Hepatocyte (in vitro differentiated cells): ENCODE measurements around the gene MTA1. TPM values are rescaled to one million over a fixed set of nuclear protein-coding genes. Genes with fewer than 3 reads are reported as not detected.

Source experiments
- DNase-seq: peaks from one replicate; pipeline ENCODE4 v3.0.0-alpha.2; 2016; ENCODE audit warnings: low spot score
- H2AFZ ChIP-seq: fragments of 200-600 bp; sonication (generic); 2 replicates; pipeline ENCODE4 v1.6.0; 2016; ENCODE audit warnings: antibody characterized with exemption, mild to moderate bottlenecking
- H3K27ac ChIP-seq: fragments of 200-600 bp; sonication (generic); 2 replicates; pipeline ENCODE4 v1.5.1; 2016; ENCODE audit warnings: mild to moderate bottlenecking
- H3K27me3 ChIP-seq: fragments of 200-600 bp; sonication (generic); 2 replicates; pipeline ENCODE4 v1.6.1; 2016
- H3K36me3 ChIP-seq: fragments of 200-600 bp; sonication (generic); replicated peaks from 2 replicates; pipeline ENCODE4 v1.5.1; 2016; ENCODE audit warnings: low read depth; ENCODE audit not compliant: insufficient read depth
- H3K4me1 ChIP-seq: fragments of 200-600 bp; sonication (generic); 2 replicates; pipeline ENCODE4 v1.5.1; 2016; ENCODE audit warnings: mild to moderate bottlenecking, moderate library complexity; ENCODE audit not compliant: insufficient read depth
- H3K4me2 ChIP-seq: fragments of 200-600 bp; sonication (generic); 2 replicates; pipeline ENCODE4 v1.6.0; 2016
- H3K4me3 ChIP-seq: fragments of 200-600 bp; sonication (generic); 2 replicates; pipeline ENCODE4 v1.5.1; 2016; ENCODE audit warnings: mild to moderate bottlenecking
- H3K79me2 ChIP-seq: fragments of 200-600 bp; sonication (generic); 2 replicates; pipeline ENCODE4 v1.6.0; 2017; ENCODE audit warnings: mild to moderate bottlenecking
- H3K9me2 ChIP-seq: fragments of 200-600 bp; sonication (generic); replicated peaks from 2 replicates; pipeline ENCODE4 v1.6.0; 2017; ENCODE audit warnings: mild to moderate bottlenecking; ENCODE audit not compliant: insufficient read depth
- H3K9me3 ChIP-seq: fragments of 200-600 bp; sonication (generic); 2 replicates; pipeline ENCODE4 v1.5.1; 2016; ENCODE audit warnings: low read depth, mild to moderate bottlenecking
- H4K20me1 ChIP-seq: fragments of 200-600 bp; sonication (generic); 2 replicates; pipeline ENCODE4 v1.6.0; 2016; ENCODE audit warnings: mild to moderate bottlenecking; ENCODE audit not compliant: insufficient read depth, poor library complexity, severe bottlenecking
- CTCF ChIP-seq: fragments of 200-600 bp; sonication (generic); IDR thresholded peaks from 2 replicates; pipeline ENCODE4 v1.5.1; 2016; ENCODE audit warnings: antibody characterized with exemption, mild to moderate bottlenecking; ENCODE audit not compliant: poor library complexity
- EZH2 ChIP-seq: fragments of 200-600 bp; sonication (generic); IDR thresholded peaks from 2 replicates; pipeline ENCODE4 v1.6.1; 2016; ENCODE audit warnings: antibody characterized with exemption, mild to moderate bottlenecking, borderline replicate concordance
- EZH2phosphoT487 ChIP-seq: fragments of 200-600 bp; sonication (generic); IDR thresholded peaks from one replicate; pipeline ENCODE4 v1.6.1; 2018; ENCODE audit warnings: antibody characterized with exemption, mild to moderate bottlenecking, low read depth, moderate library complexity; ENCODE audit not compliant: unreplicated experiment, severe bottlenecking
- WGBS: methylation state at CpG from one replicate; pipeline ENCODE4 v1.1.6; 2016; ENCODE audit warnings: low lambda C conversion rate; ENCODE audit errors: missing lambda C conversion rate; 5-methylcytosine and 5-hydroxymethylcytosine counted together
- polyA plus RNA-seq: library from polyadenylated mRNA; unstranded; fragments of >200 nt; fragmentation: Nextera tagmentation; extraction: Ambion mirVana; gene quantifications from 2 replicates; pipeline ENCODE4 v1.2.1, GENCODE V29; 2016
- total RNA-seq: library from RNA; depleted of rRNA; stranded (reverse); fragments of >200 nt; gene quantifications from 2 replicates; pipeline ENCODE4 v1.2.3, GENCODE V29; 2014

The MTA1 gene
- total and polyA plus RNA-seq, 2 experiments from 2014 or later, result 48.1 to 52.7 TPM

GRCh38 chr14:105378873-105379685 lies 40.5 kb upstream of the MTA1 start:
- no peaks in the 10 kb centered on the region for H3K27me3 ChIP-seq
- no peak overlapping the region for H2AFZ ChIP-seq
- WGBS, result 96% methylated on average over 17 of the region's 17 CpGs
- H3K79me2 ChIP-seq, result no peaks in the 10 kb centered on the region
- H3K9me3 ChIP-seq, result no peaks in the 10 kb centered on the region
- no peak for DNase-seq
- no peaks in the 10 kb centered on the region for H3K9me2 ChIP-seq
- no peak overlapping the region for H3K4me2 ChIP-seq
- no peaks in the 10 kb centered on the region for H3K36me3 ChIP-seq
- no peak overlapping the region for H3K27ac ChIP-seq
- H3K4me1 ChIP-seq, result no peaks in the 10 kb centered on the region
- H3K4me3 ChIP-seq, result no peak overlapping the region
- H4K20me1 ChIP-seq, result no peaks in the 10 kb centered on the region
- TF ChIP-seq CTCF (no peak), EZH2 (no peak)

GRCh38 chr14:105379946-105380345 lies 39.7 kb upstream of the MTA1 start:
- Histone ChIP-seq H3K27ac (no peak overlapping the region), H3K4me1 (no peaks in the 10 kb centered on the region), H3K4me3 (no peak overlapping the region), H4K20me1 (no peaks in the 10 kb centered on the region), H3K4me2 (no peak overlapping the region), H2AFZ (no peak overlapping the region), H3K9me2 (no peaks in the 10 kb centered on the region), H3K27me3 (no peaks in the 10 kb centered on the region), H3K36me3 (no peaks in the 10 kb centered on the region), H3K9me3 (no peaks in the 10 kb centered on the region), H3K79me2 (no peaks in the 10 kb centered on the region)
- 98% methylated on average over 14 of the region's 14 CpGs for WGBS
- no peak for DNase-seq
- TF ChIP-seq CTCF (no peak), EZH2 (no peak), EZH2phosphoT487 (no peak)

- Histone ChIP-seq H3K27ac (no peak overlapping the region), H3K9me3 (no peaks in the 10 kb centered on the region)
These were observed 38.9 kb upstream of the MTA1 start for GRCh38 chr14:105380756-105381155.

More at GRCh38 chr14:105380756-105381155, 38.9 kb upstream of the MTA1 start:
- Histone ChIP-seq H3K4me2 (no peak overlapping the region), H3K9me2 (no peaks in the 10 kb centered on the region), H4K20me1 (no peaks in the 10 kb centered on the region), H3K4me1 (no peaks in the 10 kb centered on the region), H3K4me3 (no peak overlapping the region), H3K27me3 (no peaks in the 10 kb centered on the region), H2AFZ (no peak overlapping the region), H3K36me3 (no peaks in the 10 kb centered on the region), H3K79me2 (no peaks in the 10 kb centered on the region)
- no peak for DNase-seq
- WGBS, result 96% methylated on average over 18 of the region's 19 CpGs
- no peak for TF ChIP-seq EZH2
- no peak for TF ChIP-seq CTCF
- no peak for TF ChIP-seq EZH2phosphoT487
